Thoracic aorta endothelial cell (primary cell): ENCODE measurements around the gene SLC43A1. TPM values are rescaled to one million over a fixed set of nuclear protein-coding genes. Genes with fewer than 3 reads are reported as not detected.

Source experiments
- small RNA-seq: library from RNA; depleted of rRNA; stranded (forward); fragments of <200 nt; gene quantifications from one replicate; pipeline ENCODE3, GENCODE V24; 2012
- total RNA-seq: library from RNA; depleted of rRNA; stranded (reverse); fragments of >200 nt; gene quantifications from 2 replicates; pipeline ENCODE4 v1.2.3, GENCODE V29; 2012

SLC43A1 gene
- total RNA-seq = 10.4 and 15.4 TPM in 2 replicates

GRCh38 chr11:57515332-57516060 lies at the start of gene SLC43A1:
TSS of gene SLC43A1 (minus strand) at chr11:57515702. CDS start at chr11:57514111, 1,591 bp downstream.

GRCh38 chr11:57536947-57537619 lies 21.6 kb upstream of the SLC43A1 start, which contains the start of gene SMTNL1:
TSS of gene SMTNL1 (plus strand) at chr11:57537595. CDS start at chr11:57542643, 5,048 bp downstream.

GRCh38 chr11:57530596-57531507 lies 15.3 kb upstream of the SLC43A1 start, which contains the start of gene TIMM10:
TSS of gene TIMM10 (minus strand) at chr11:57530754. CDS start at chr11:57530189, 565 bp downstream.

GRCh38 chr11:57460022-57460757 lies 55.3 kb downstream of the SLC43A1 start, which contains the start of gene RTN4RL2:
TSS of gene RTN4RL2 (plus strand) at chr11:57460528. CDS start at chr11:57460866, 338 bp downstream.

Small RNA genes lying within 50 kb of the gene (small RNA-seq; reads per million reads assigned to genes)
- gene RN7SL605P (not detected), gene RNA5SP341 (not detected)

Other genes with a start within 250 kb of the SLC43A1 start
- gene TNKS1BP1, start 190.8 kb downstream of the SLC43A1 start, total RNA-seq = 46.7 and 50.9 TPM in 2 replicates
- gene SSRP1, start 179.8 kb downstream of the SLC43A1 start, total RNA-seq = 123 and 143 TPM in 2 replicates
- gene P2RX3, start 177.3 kb downstream of the SLC43A1 start, total RNA-seq = not detected in 2 replicates
- not detected in 2 replicates for gene PRG3, start 134.6 kb downstream of the SLC43A1 start, total RNA-seq
- gene PRG2, start 125.1 kb downstream of the SLC43A1 start, total RNA-seq = 0.07 and 0.13 TPM in 2 replicates
- 120 and 156 TPM in 2 replicates for gene SLC43A3, start 88.6 kb downstream of the SLC43A1 start, total RNA-seq
- 0.22 and 0.27 TPM in 2 replicates for gene RTN4RL2, start 55.2 kb downstream of the SLC43A1 start, total RNA-seq
- gene TIMM10, start 15.1 kb upstream of the SLC43A1 start, total RNA-seq = 48.7 and 66.3 TPM in 2 replicates
- not detected in 2 replicates for gene SMTNL1, start 21.9 kb upstream of the SLC43A1 start, total RNA-seq
- gene UBE2L6, start 52.0 kb upstream of the SLC43A1 start, total RNA-seq = 15.6 and 18.7 TPM in 2 replicates
- 0.14 TPM in 1 of 2 replicates, not detected in the other for gene SERPING1, start 82.0 kb upstream of the SLC43A1 start, total RNA-seq
- under 0.01 and 0.07 TPM in 2 replicates for gene YPEL4, start 134.2 kb upstream of the SLC43A1 start, total RNA-seq
- gene CLP1, start 142.1 kb upstream of the SLC43A1 start, total RNA-seq = 20.5 and 21.8 TPM in 2 replicates
- gene ZDHHC5, start 152.4 kb upstream of the SLC43A1 start, total RNA-seq = 54.8 and 62.4 TPM in 2 replicates
- gene MED19, start 196.5 kb upstream of the SLC43A1 start, total RNA-seq = 19.0 and 22.3 TPM in 2 replicates
- 71.3 and 75.1 TPM in 2 replicates for gene TMX2, start 196.9 kb upstream of the SLC43A1 start, total RNA-seq
- 83.4 and 86.7 TPM in 2 replicates for gene SELENOH, start 225.8 kb upstream of the SLC43A1 start, total RNA-seq
- not detected in 2 replicates for gene BTBD18, start 236.1 kb upstream of the SLC43A1 start, total RNA-seq
- 262 and 292 TPM in 2 replicates for gene CTNND1, start 246.1 kb upstream of the SLC43A1 start, total RNA-seq